ENCODE measurements around the gene SHISA8.

The SHISA8 gene

GRCh38 chr22:41939981-41940831, 25.3 kb upstream of the SHISA8 start:
- Histone ChIP-seq H3K4me2 (ENCODE audit: insufficient read depth, low read length) (peak overlapping the region; percentile 41; the same call in 1 of the 2 replicates), H3K9me3 (ENCODE audit: insufficient read depth, low read length, severe bottlenecking) (no peaks in the 10 kb centered on the region), H3K4me1 (ENCODE audit: insufficient read depth, low read length) (peaks cover 45% of the 10 kb centered on the region), H3K4me3 (ENCODE audit: low read depth in 1 of 2, low read length in 2 of 2) (no peak overlapping the region), H3K9ac (ENCODE audit: low read depth, low read length) (peak overlapping the region; percentile 15; the same call in 1 of the 2 replicates), H2AFZ (ENCODE audit: low read depth, low read length) (no peak overlapping the region), H3K27me3 (ENCODE audit: insufficient read depth, low read length, poor library complexity) (no peaks in the 10 kb centered on the region), H4K20me1 (ENCODE audit: insufficient read depth, low read length) (peaks cover 54% of the 10 kb centered on the region), H3K36me3 (ENCODE audit: insufficient read depth, low read length) (peaks cover 85% of the 10 kb centered on the region), H3K27ac (ENCODE audit: low read length) (peak overlapping the region; percentile 37), H3K79me2 (ENCODE audit: insufficient read depth, low read length) (peaks cover 71% of the 10 kb centered on the region)
- DNase-seq (no peak), ATAC-seq (ENCODE audit: insufficient read depth, low read depth) (no peak)
- TF ChIP-seq CTCF (IDR thresholded peaks at IDR 0.05; ENCODE audit: borderline replicate concordance, extremely low read depth, low read length, poor library complexity, severe bottlenecking) (no peak), EZH2 (IDR thresholded peaks at IDR 0.05; ENCODE audit: borderline replicate concordance, low read depth, low read length, severe bottlenecking) (no peak)

- ATAC-seq (ENCODE audit: insufficient read depth, low read depth) (no peak), DNase-seq (no peak)
- Histone ChIP-seq H3K4me2 (ENCODE audit: insufficient read depth, low read length) (no peak overlapping the region), H3K27ac (ENCODE audit: low read length) (no peak overlapping the region), H3K9me3 (ENCODE audit: insufficient read depth, low read length, severe bottlenecking) (no peaks in the 10 kb centered on the region), H4K20me1 (ENCODE audit: insufficient read depth, low read length) (peaks cover 71% of the 10 kb centered on the region), H3K4me1 (ENCODE audit: insufficient read depth, low read length) (peaks cover 17% of the 10 kb centered on the region), H2AFZ (ENCODE audit: low read depth, low read length) (no peak overlapping the region), H3K36me3 (ENCODE audit: insufficient read depth, low read length) (peaks cover 84% of the 10 kb centered on the region), H3K4me3 (ENCODE audit: low read depth in 1 of 2, low read length in 2 of 2) (no peak overlapping the region), H3K79me2 (ENCODE audit: insufficient read depth, low read length) (peaks cover 47% of the 10 kb centered on the region), H3K27me3 (ENCODE audit: insufficient read depth, low read length, poor library complexity) (no peaks in the 10 kb centered on the region), H3K9ac (ENCODE audit: low read depth, low read length) (no peak overlapping the region)
- TF ChIP-seq CTCF (IDR thresholded peaks at IDR 0.05; ENCODE audit: borderline replicate concordance, extremely low read depth, low read length, poor library complexity, severe bottlenecking) = no peak
- TF ChIP-seq EZH2 (IDR thresholded peaks at IDR 0.05; ENCODE audit: borderline replicate concordance, low read depth, low read length, severe bottlenecking) = no peak
Observed at GRCh38 chr22:41936894-41937169, 22.0 kb upstream of the SHISA8 start.

GRCh38 chr22:41935509-41935908, 20.6 kb upstream of the SHISA8 start:
- no peaks in the 10 kb centered on the region for H3K9me3 ChIP-seq (ENCODE audit: insufficient read depth, low read length, severe bottlenecking)
- ATAC-seq (ENCODE audit: insufficient read depth, low read depth) (peak; percentile 21; the same call in 1 of the 3 replicates), DNase-seq (no peak)
- H3K79me2 ChIP-seq (ENCODE audit: insufficient read depth, low read length) = peaks cover 33% of the 10 kb centered on the region
- peaks cover 61% of the 10 kb centered on the region for H4K20me1 ChIP-seq (ENCODE audit: insufficient read depth, low read length)
- peaks cover 76% of the 10 kb centered on the region for H3K36me3 ChIP-seq (ENCODE audit: insufficient read depth, low read length)
- no peak overlapping the region for H3K27ac ChIP-seq (ENCODE audit: low read length)
- H3K4me1 ChIP-seq (ENCODE audit: insufficient read depth, low read length) = 0 out of 2 replicates have a peak, but pooled peaks cover 4% of the 10 kb centered on the region
- no peak overlapping the region for H3K4me3 ChIP-seq (ENCODE audit: low read depth in 1 of 2, low read length in 2 of 2)
- H2AFZ ChIP-seq (ENCODE audit: low read depth, low read length) = no peak overlapping the region
- TF ChIP-seq EZH2 (IDR thresholded peaks at IDR 0.05; ENCODE audit: borderline replicate concordance, low read depth, low read length, severe bottlenecking) = no peak
- TF ChIP-seq CTCF (IDR thresholded peaks at IDR 0.05; ENCODE audit: borderline replicate concordance, extremely low read depth, low read length, poor library complexity, severe bottlenecking) = no peak
- no peak overlapping the region for H3K4me2 ChIP-seq (ENCODE audit: insufficient read depth, low read length)
- no peaks in the 10 kb centered on the region for H3K27me3 ChIP-seq (ENCODE audit: insufficient read depth, low read length, poor library complexity)
- H3K9ac ChIP-seq (ENCODE audit: low read depth, low read length) = no peak overlapping the region

Measured in DND-41 (cell line).